ENCODE data around the gene PRKCI.
A peak's percentile ranks its signal among the peaks of the same experiment; 100 is the strongest.

Gene PRKCI

GRCh38 chr3:170277833-170278580 is 55.8 kb downstream of the PRKCI start:
- H3K9ac ChIP-seq (ENCODE audit: low read depth in 1 of 2, low read length in 2 of 2): no peak overlapping the region
- peaks cover 6 to 16% of the 10 kb centered on the region in 2 donors for H3K36me3 ChIP-seq (ENCODE audit: control insufficient read depth in 2 of 2, insufficient read depth in 2 of 2, low read length in 2 of 2)
- H3K4me1 ChIP-seq (ENCODE audit: control insufficient read depth in 2 of 2, insufficient read depth in 2 of 2, low read length in 2 of 2): peaks cover 0 to 2% of the 10 kb centered on the region in 2 donors
- H3K27ac ChIP-seq (ENCODE audit: low read depth in 2 of 2, low read length in 2 of 2): peak overlapping the region; percentile 43 to 53
- peak overlapping the region in 1 of 2 donors; percentile 13 for H3K4me3 ChIP-seq (ENCODE audit: low read length in 2 of 2)
- no peaks in the 10 kb centered on the region for H3K27me3 ChIP-seq (ENCODE audit: control insufficient read depth in 2 of 2, insufficient read depth in 2 of 2, low read length in 2 of 2)
- H3K9me3 ChIP-seq (ENCODE audit: control insufficient read depth in 2 of 2, low read length in 2 of 2): no peaks in the 10 kb centered on the region

GRCh38 chr3:170278627-170279026 is 56.4 kb downstream of the PRKCI start:
- no peak overlapping the region for H3K27ac ChIP-seq (ENCODE audit: low read depth in 2 of 2, low read length in 2 of 2)
- no peaks in the 10 kb centered on the region for H3K9me3 ChIP-seq (ENCODE audit: control insufficient read depth in 2 of 2, low read length in 2 of 2)
- no peaks in the 10 kb centered on the region for H3K27me3 ChIP-seq (ENCODE audit: control insufficient read depth in 2 of 2, insufficient read depth in 2 of 2, low read length in 2 of 2)
- no peak overlapping the region for H3K4me3 ChIP-seq (ENCODE audit: low read length in 2 of 2)
- peaks cover 6 to 9% of the 10 kb centered on the region in 2 donors for H3K36me3 ChIP-seq (ENCODE audit: control insufficient read depth in 2 of 2, insufficient read depth in 2 of 2, low read length in 2 of 2)
- H3K4me1 ChIP-seq (ENCODE audit: control insufficient read depth in 2 of 2, insufficient read depth in 2 of 2, low read length in 2 of 2): peaks cover 0 to 2% of the 10 kb centered on the region in 2 donors
- no peak overlapping the region for H3K9ac ChIP-seq (ENCODE audit: low read depth in 1 of 2, low read length in 2 of 2)

GRCh38 chr3:170290194-170290593 is 68.0 kb downstream of the PRKCI start:
- H3K27ac ChIP-seq (ENCODE audit: low read depth in 2 of 2, low read length in 2 of 2): no peak overlapping the region
- H3K36me3 ChIP-seq (ENCODE audit: control insufficient read depth in 2 of 2, insufficient read depth in 2 of 2, low read length in 2 of 2): peaks cover 11 to 12% of the 10 kb centered on the region in 2 donors
- no peaks in the 10 kb centered on the region for H3K27me3 ChIP-seq (ENCODE audit: control insufficient read depth in 2 of 2, insufficient read depth in 2 of 2, low read length in 2 of 2)
- no peak overlapping the region for H3K4me3 ChIP-seq (ENCODE audit: low read length in 2 of 2)
- H3K4me1 ChIP-seq (ENCODE audit: control insufficient read depth in 2 of 2, insufficient read depth in 2 of 2, low read length in 2 of 2): no peaks in the 10 kb centered on the region
- H3K9me3 ChIP-seq (ENCODE audit: control insufficient read depth in 2 of 2, low read length in 2 of 2): no peaks in the 10 kb centered on the region
- H3K9ac ChIP-seq (ENCODE audit: low read depth in 1 of 2, low read length in 2 of 2): no peak overlapping the region

GRCh38 chr3:170295586-170295985 is 73.4 kb downstream of the PRKCI start:
- Histone ChIP-seq H3K36me3 (ENCODE audit: control insufficient read depth in 2 of 2, insufficient read depth in 2 of 2, low read length in 2 of 2) (peaks cover 9 to 20% of the 10 kb centered on the region in 2 donors), H3K9me3 (ENCODE audit: control insufficient read depth in 2 of 2, low read length in 2 of 2) (no peaks in the 10 kb centered on the region), H3K27ac (ENCODE audit: low read depth in 2 of 2, low read length in 2 of 2) (no peak overlapping the region), H3K4me1 (ENCODE audit: control insufficient read depth in 2 of 2, insufficient read depth in 2 of 2, low read length in 2 of 2) (no peaks in the 10 kb centered on the region), H3K27me3 (ENCODE audit: control insufficient read depth in 2 of 2, insufficient read depth in 2 of 2, low read length in 2 of 2) (no peaks in the 10 kb centered on the region), H3K9ac (ENCODE audit: low read depth in 1 of 2, low read length in 2 of 2) (no peak overlapping the region), H3K4me3 (ENCODE audit: low read length in 2 of 2) (no peak overlapping the region)

- H3K36me3 ChIP-seq (ENCODE audit: control insufficient read depth in 2 of 2, insufficient read depth in 2 of 2, low read length in 2 of 2): peaks cover 9 to 24% of the 10 kb centered on the region in 2 donors
- no peaks in the 10 kb centered on the region for H3K9me3 ChIP-seq (ENCODE audit: control insufficient read depth in 2 of 2, low read length in 2 of 2)
- H3K27ac ChIP-seq (ENCODE audit: low read depth in 2 of 2, low read length in 2 of 2): no peak overlapping the region
These were observed 74.5 kb downstream of the PRKCI start for GRCh38 chr3:170296703-170297102.

GRCh38 chr3:170301405-170301804 is 79.2 kb downstream of the PRKCI start:
- Histone ChIP-seq H3K4me3 (ENCODE audit: low read length in 2 of 2) (no peak overlapping the region), H3K36me3 (ENCODE audit: control insufficient read depth in 2 of 2, insufficient read depth in 2 of 2, low read length in 2 of 2) (peaks cover 7 to 20% of the 10 kb centered on the region in 2 donors), H3K27ac (ENCODE audit: low read depth in 2 of 2, low read length in 2 of 2) (no peak overlapping the region)

More at GRCh38 chr3:170296703-170297102, 74.5 kb downstream of the PRKCI start:
- Histone ChIP-seq H3K4me3 (ENCODE audit: low read length in 2 of 2) (no peak overlapping the region), H3K4me1 (ENCODE audit: control insufficient read depth in 2 of 2, insufficient read depth in 2 of 2, low read length in 2 of 2) (no peaks in the 10 kb centered on the region), H3K27me3 (ENCODE audit: control insufficient read depth in 2 of 2, insufficient read depth in 2 of 2, low read length in 2 of 2) (no peaks in the 10 kb centered on the region), H3K9ac (ENCODE audit: low read depth in 1 of 2, low read length in 2 of 2) (no peak overlapping the region)

GRCh38 chr3:170302008-170302407 is 79.8 kb downstream of the PRKCI start:
- no peak overlapping the region for H3K4me3 ChIP-seq (ENCODE audit: low read length in 2 of 2)
- no peaks in the 10 kb centered on the region for H3K27me3 ChIP-seq (ENCODE audit: control insufficient read depth in 2 of 2, insufficient read depth in 2 of 2, low read length in 2 of 2)

More at GRCh38 chr3:170301405-170301804, 79.2 kb downstream of the PRKCI start:
- no peaks in the 10 kb centered on the region for H3K27me3 ChIP-seq (ENCODE audit: control insufficient read depth in 2 of 2, insufficient read depth in 2 of 2, low read length in 2 of 2)
- no peaks in the 10 kb centered on the region for H3K9me3 ChIP-seq (ENCODE audit: control insufficient read depth in 2 of 2, low read length in 2 of 2)
- H3K9ac ChIP-seq (ENCODE audit: low read depth in 1 of 2, low read length in 2 of 2): no peak overlapping the region
- no peaks in the 10 kb centered on the region for H3K4me1 ChIP-seq (ENCODE audit: control insufficient read depth in 2 of 2, insufficient read depth in 2 of 2, low read length in 2 of 2)

GRCh38 chr3:170306015-170306414 is 83.8 kb downstream of the PRKCI start:
- Histone ChIP-seq H3K27ac (ENCODE audit: low read depth in 2 of 2, low read length in 2 of 2) (no peak overlapping the region), H3K4me1 (ENCODE audit: control insufficient read depth in 2 of 2, insufficient read depth in 2 of 2, low read length in 2 of 2) (peaks cover 0 to 3% of the 10 kb centered on the region in 2 donors), H3K36me3 (ENCODE audit: control insufficient read depth in 2 of 2, insufficient read depth in 2 of 2, low read length in 2 of 2) (peaks cover 7 to 8% of the 10 kb centered on the region in 2 donors)

More at GRCh38 chr3:170302008-170302407, 79.8 kb downstream of the PRKCI start:
- Histone ChIP-seq H3K9me3 (ENCODE audit: control insufficient read depth in 2 of 2, low read length in 2 of 2) (no peaks in the 10 kb centered on the region), H3K27ac (ENCODE audit: low read depth in 2 of 2, low read length in 2 of 2) (no peak overlapping the region), H3K4me1 (ENCODE audit: control insufficient read depth in 2 of 2, insufficient read depth in 2 of 2, low read length in 2 of 2) (no peaks in the 10 kb centered on the region), H3K9ac (ENCODE audit: low read depth in 1 of 2, low read length in 2 of 2) (no peak overlapping the region), H3K36me3 (ENCODE audit: control insufficient read depth in 2 of 2, insufficient read depth in 2 of 2, low read length in 2 of 2) (peaks cover 7 to 20% of the 10 kb centered on the region in 2 donors)

GRCh38 chr3:170307671-170308405 is 85.6 kb downstream of the PRKCI start:
- Histone ChIP-seq H3K9ac (ENCODE audit: low read depth in 1 of 2, low read length in 2 of 2) (no peak overlapping the region), H3K27ac (ENCODE audit: low read depth in 2 of 2, low read length in 2 of 2) (no peak overlapping the region), H3K27me3 (ENCODE audit: control insufficient read depth in 2 of 2, insufficient read depth in 2 of 2, low read length in 2 of 2) (no peaks in the 10 kb centered on the region), H3K4me3 (ENCODE audit: low read length in 2 of 2) (no peak overlapping the region), H3K4me1 (ENCODE audit: control insufficient read depth in 2 of 2, insufficient read depth in 2 of 2, low read length in 2 of 2) (peaks cover 0 to 3% of the 10 kb centered on the region in 2 donors), H3K36me3 (ENCODE audit: control insufficient read depth in 2 of 2, insufficient read depth in 2 of 2, low read length in 2 of 2) (no peaks in the 10 kb centered on the region), H3K9me3 (ENCODE audit: control insufficient read depth in 2 of 2, low read length in 2 of 2) (no peaks in the 10 kb centered on the region)

More at GRCh38 chr3:170306015-170306414, 83.8 kb downstream of the PRKCI start:
- Histone ChIP-seq H3K9me3 (ENCODE audit: control insufficient read depth in 2 of 2, low read length in 2 of 2) (no peaks in the 10 kb centered on the region), H3K27me3 (ENCODE audit: control insufficient read depth in 2 of 2, insufficient read depth in 2 of 2, low read length in 2 of 2) (no peaks in the 10 kb centered on the region), H3K9ac (ENCODE audit: low read depth in 1 of 2, low read length in 2 of 2) (no peak overlapping the region), H3K4me3 (ENCODE audit: low read length in 2 of 2) (no peak overlapping the region)

GRCh38 chr3:170309046-170309445 is 86.8 kb downstream of the PRKCI start:
- Histone ChIP-seq H3K4me3 (ENCODE audit: low read length in 2 of 2) (no peak overlapping the region), H3K27ac (ENCODE audit: low read depth in 2 of 2, low read length in 2 of 2) (no peak overlapping the region), H3K27me3 (ENCODE audit: control insufficient read depth in 2 of 2, insufficient read depth in 2 of 2, low read length in 2 of 2) (no peaks in the 10 kb centered on the region), H3K9me3 (ENCODE audit: control insufficient read depth in 2 of 2, low read length in 2 of 2) (no peaks in the 10 kb centered on the region), H3K36me3 (ENCODE audit: control insufficient read depth in 2 of 2, insufficient read depth in 2 of 2, low read length in 2 of 2) (no peaks in the 10 kb centered on the region), H3K4me1 (ENCODE audit: control insufficient read depth in 2 of 2, insufficient read depth in 2 of 2, low read length in 2 of 2) (peaks cover 0 to 3% of the 10 kb centered on the region in 2 donors), H3K9ac (ENCODE audit: low read depth in 1 of 2, low read length in 2 of 2) (no peak overlapping the region)

Data from mucosa of rectum (tissue), 2 donors.